Activated CD4-positive, alpha-beta memory T cell treated with anti-CD3 and anti-CD28 coated beads, Interleukin-2, amount 10 ng/mL, durations not matched to agents 7 days and 5 days (primary cell): ENCODE measurements around the gene MBD5. TPM values are rescaled to one million over a fixed set of nuclear protein-coding genes. Genes with fewer than 3 reads are reported as not detected.

Source experiments
- CTCF ChIA-PET: fragments of 350-600 bp; sonication (Branson Sonifier 250); formaldehyde crosslinking; loops from one replicate; lab custom pipeline; 2021; ENCODE audit warnings: antibody characterized with exemption, inconsistent platforms; lab: Charles Lee
- POLR2A ChIA-PET: fragments of 350-600 bp; sonication (Branson Sonifier 250); formaldehyde crosslinking; loops from one replicate; lab custom pipeline; 2021; ENCODE audit warnings: antibody characterized with exemption; lab: Charles Lee
- DNase-seq: peaks from one replicate; pipeline ENCODE4 v3.0.0-alpha.2; 2020
- H3K27ac Mint-ChIP-seq: one replicate; pipeline ENCODE4 v1.8.0; 2021; ENCODE audit warnings: mild to moderate bottlenecking, mixed read lengths
- H3K27me3 Mint-ChIP-seq: one replicate; pipeline ENCODE4 v1.8.0; 2021; ENCODE audit warnings: mixed read lengths
- H3K36me3 Mint-ChIP-seq: one replicate; pipeline ENCODE4 v1.8.0; 2021; ENCODE audit warnings: low read depth, mixed read lengths
- H3K4me1 Mint-ChIP-seq: one replicate; pipeline ENCODE4 v1.8.0; 2021; ENCODE audit warnings: mixed read lengths
- H3K4me3 Mint-ChIP-seq: one replicate; pipeline ENCODE4 v1.8.0; 2021; ENCODE audit warnings: mild to moderate bottlenecking, mixed read lengths
- H3K9me3 Mint-ChIP-seq: one replicate; pipeline ENCODE4 v1.8.0; 2021; ENCODE audit warnings: mixed read lengths
- total RNA-seq, 2 experiments: library from RNA; stranded (reverse); gene quantifications; one replicate each; pipeline ENCODE4 v1.2.3, GENCODE V29; 2021

The MBD5 gene
- total RNA-seq, 2 experiments from 2014 or later, result 30.7 to 35.8 TPM

- peaks cover 60% of the 10 kb centered on the region for H3K4me1 Mint-ChIP-seq
- POLR2A ChIA-PET, result interaction anchor here (0.8 to 2.1 kb wide), 5 partner anchors 9 to 509 kb away, joined by 3 to 12 read pairs (median 3); no protein-coding TSS in a partner anchor
- peak overlapping the region; percentile 50 for H3K27ac Mint-ChIP-seq
- no peaks in the 10 kb centered on the region for H3K36me3 Mint-ChIP-seq
- no peaks in the 10 kb centered on the region for H3K9me3 Mint-ChIP-seq
- peak overlapping the region; percentile 49 for H3K4me3 Mint-ChIP-seq
- CTCF ChIA-PET, result interaction anchor here (0.9 to 2.2 kb wide), 5 partner anchors 10 to 24 kb away, joined by 3 to 11 read pairs (median 7); no protein-coding TSS in a partner anchor
- H3K27me3 Mint-ChIP-seq, result no peaks in the 10 kb centered on the region
- no peak for DNase-seq
Observed at GRCh38 chr2:148528356-148529064, 507.6 kb downstream of the MBD5 start.

GRCh38 chr2:148529745-148530144 lies 508.9 kb downstream of the MBD5 start:
- Mint-ChIP-seq H3K36me3 (no peaks in the 10 kb centered on the region), H3K4me1 (peaks cover 53% of the 10 kb centered on the region), H3K4me3 (no peak overlapping the region), H3K27ac (no peak overlapping the region), H3K9me3 (no peaks in the 10 kb centered on the region), H3K27me3 (no peaks in the 10 kb centered on the region)
- POLR2A ChIA-PET, result interaction anchor here (0.7 to 1.1 kb wide), 2 partner anchors 11 to 114 kb away, joined by 3 read pairs; no protein-coding TSS in a partner anchor
- DNase-seq, result no peak
- CTCF ChIA-PET, result interaction anchor here (1.1 kb wide), 1 partner anchor 20 kb away, joined by 3 read pairs; no protein-coding TSS in a partner anchor

GRCh38 chr2:148530350-148530749 lies 509.5 kb downstream of the MBD5 start:
- Mint-ChIP-seq H3K4me1 (peaks cover 47% of the 10 kb centered on the region), H3K27ac (no peak overlapping the region)
- POLR2A ChIA-PET, result no interaction called here

GRCh38 chr2:148531235-148531634 lies 510.3 kb downstream of the MBD5 start:
- Mint-ChIP-seq H3K27ac (no peak overlapping the region), H3K9me3 (no peaks in the 10 kb centered on the region), H3K27me3 (no peaks in the 10 kb centered on the region), H3K36me3 (no peaks in the 10 kb centered on the region), H3K4me1 (peaks cover 41% of the 10 kb centered on the region), H3K4me3 (no peak overlapping the region)
- ChIA-PET CTCF (no interaction called here), POLR2A (interaction anchor here (1.0 kb wide), 1 partner anchor 23 kb away, joined by 3 read pairs; no protein-coding TSS in a partner anchor)
- DNase-seq, result no peak

More at GRCh38 chr2:148530350-148530749, 509.5 kb downstream of the MBD5 start:
- Mint-ChIP-seq H3K4me3 (no peak overlapping the region), H3K27me3 (no peaks in the 10 kb centered on the region), H3K36me3 (no peaks in the 10 kb centered on the region), H3K9me3 (no peaks in the 10 kb centered on the region)
- CTCF ChIA-PET, result no interaction called here
- DNase-seq, result no peak

GRCh38 chr2:148531669-148532428 lies 511.0 kb downstream of the MBD5 start:
- CTCF ChIA-PET, result no interaction called here
- no peak overlapping the region for H3K4me3 Mint-ChIP-seq
- peaks cover 35% of the 10 kb centered on the region for H3K4me1 Mint-ChIP-seq

GRCh38 chr2:148533004-148533403 lies 512.1 kb downstream of the MBD5 start:
- no peak overlapping the region for H3K27ac Mint-ChIP-seq

More at GRCh38 chr2:148531669-148532428, 511.0 kb downstream of the MBD5 start:
- H3K27ac Mint-ChIP-seq, result no peak overlapping the region
- DNase-seq, result no peak
- H3K36me3 Mint-ChIP-seq, result no peaks in the 10 kb centered on the region
- H3K27me3 Mint-ChIP-seq, result no peaks in the 10 kb centered on the region
- H3K9me3 Mint-ChIP-seq, result no peaks in the 10 kb centered on the region
- POLR2A ChIA-PET, result interaction anchor here (1.0 kb wide), 1 partner anchor 22 kb away, joined by 3 read pairs; no protein-coding TSS in a partner anchor

GRCh38 chr2:148533685-148534084 lies 512.8 kb downstream of the MBD5 start:
- Mint-ChIP-seq H3K4me3 (no peak overlapping the region), H3K27ac (no peak overlapping the region), H3K36me3 (no peaks in the 10 kb centered on the region), H3K9me3 (no peaks in the 10 kb centered on the region), H3K4me1 (peaks cover 17% of the 10 kb centered on the region), H3K27me3 (no peaks in the 10 kb centered on the region)
- ChIA-PET CTCF (no interaction called here), POLR2A (interaction anchor here (2.3 kb wide), 1 partner anchor 19 kb away, joined by 7 read pairs; no protein-coding TSS in a partner anchor)
- DNase-seq, result no peak

More at GRCh38 chr2:148533004-148533403, 512.1 kb downstream of the MBD5 start:
- ChIA-PET CTCF (no interaction called here), POLR2A (no interaction called here)
- DNase-seq, result no peak
- no peaks in the 10 kb centered on the region for H3K27me3 Mint-ChIP-seq
- no peaks in the 10 kb centered on the region for H3K9me3 Mint-ChIP-seq
- H3K4me1 Mint-ChIP-seq, result peaks cover 23% of the 10 kb centered on the region
- no peak overlapping the region for H3K4me3 Mint-ChIP-seq
- no peaks in the 10 kb centered on the region for H3K36me3 Mint-ChIP-seq

GRCh38 chr2:148534416-148535204 lies 513.7 kb downstream of the MBD5 start:
- H3K4me3 Mint-ChIP-seq, result no peak overlapping the region
- H3K27me3 Mint-ChIP-seq, result no peaks in the 10 kb centered on the region
- H3K9me3 Mint-ChIP-seq, result no peaks in the 10 kb centered on the region
- no peak overlapping the region for H3K27ac Mint-ChIP-seq
- H3K4me1 Mint-ChIP-seq, result peaks cover 9% of the 10 kb centered on the region
- POLR2A ChIA-PET, result interaction anchor here (2.3 kb wide), 1 partner anchor 18 kb away, joined by 7 read pairs; no protein-coding TSS in a partner anchor
- no peaks in the 10 kb centered on the region for H3K36me3 Mint-ChIP-seq
- DNase-seq, result no peak
- CTCF ChIA-PET, result no interaction called here

- Mint-ChIP-seq H3K4me3 (no peak overlapping the region), H3K36me3 (peaks cover 3% of the 10 kb centered on the region), H3K4me1 (peaks cover 16% of the 10 kb centered on the region), H3K27ac (no peak overlapping the region), H3K27me3 (no peaks in the 10 kb centered on the region), H3K9me3 (no peaks in the 10 kb centered on the region)
- ChIA-PET CTCF (interaction anchor here (1.4 to 2.2 kb wide), 2 partner anchors 10 to 15 kb away, joined by 7 to 8 read pairs; no protein-coding TSS in a partner anchor), POLR2A (interaction anchor here (0.8 to 2.6 kb wide), 2 partner anchors 10 to 15 kb away, joined by 4 to 15 read pairs; no protein-coding TSS in a partner anchor)
- DNase-seq, result no peak
Observed at GRCh38 chr2:148538375-148538774, 517.5 kb downstream of the MBD5 start.

- Mint-ChIP-seq H3K4me1 (peaks cover 16% of the 10 kb centered on the region), H3K27me3 (no peaks in the 10 kb centered on the region), H3K27ac (no peak overlapping the region), H3K4me3 (no peak overlapping the region), H3K9me3 (no peaks in the 10 kb centered on the region), H3K36me3 (peaks cover 3% of the 10 kb centered on the region)
- CTCF ChIA-PET, result interaction anchor here (0.6 to 2.2 kb wide), 3 partner anchors 13 to 416 kb away, joined by 3 to 8 read pairs (median 4); no protein-coding TSS in a partner anchor
- DNase-seq, result no peak
- POLR2A ChIA-PET, result interaction anchor here (0.7 to 2.6 kb wide), 4 partner anchors 11 to 18 kb away, joined by 3 to 15 read pairs (median 4); no protein-coding TSS in a partner anchor
Observed at GRCh38 chr2:148540022-148540421, 519.1 kb downstream of the MBD5 start.

GRCh38 chr2:148541792-148542191 lies 520.9 kb downstream of the MBD5 start:
- DNase-seq, result no peak
- Mint-ChIP-seq H3K36me3 (peaks cover 3% of the 10 kb centered on the region), H3K27ac (no peak overlapping the region), H3K27me3 (no peaks in the 10 kb centered on the region), H3K9me3 (no peaks in the 10 kb centered on the region), H3K4me3 (no peak overlapping the region), H3K4me1 (peaks cover 34% of the 10 kb centered on the region)
- POLR2A ChIA-PET, result interaction anchor here (1.5 to 3.5 kb wide), 2 partner anchors 11 to 17 kb away, joined by 3 to 15 read pairs; no protein-coding TSS in a partner anchor
- CTCF ChIA-PET, result no interaction called here

- Mint-ChIP-seq H3K27ac (no peak overlapping the region), H3K4me3 (no peak overlapping the region), H3K4me1 (peaks cover 36% of the 10 kb centered on the region), H3K36me3 (peaks cover 3% of the 10 kb centered on the region), H3K9me3 (no peaks in the 10 kb centered on the region), H3K27me3 (no peaks in the 10 kb centered on the region)
- ChIA-PET CTCF (interaction anchor here (1.9 kb wide), 1 partner anchor 19 kb away, joined by 5 read pairs; no protein-coding TSS in a partner anchor), POLR2A (interaction anchor here (1.5 to 3.5 kb wide), 2 partner anchors 10 to 18 kb away, joined by 3 to 15 read pairs; no protein-coding TSS in a partner anchor)
- no peak for DNase-seq
Observed at GRCh38 chr2:148542614-148543013, 521.7 kb downstream of the MBD5 start.
